CD14-positive monocyte (primary cell): ENCODE measurements around the gene SPCS1. TPM values are rescaled to one million over a fixed set of nuclear protein-coding genes. Genes with fewer than 3 reads are reported as not detected.
"Not testable (repeated sequence)": the region's sequence is repeated elsewhere in the genome, so short reads cannot be mapped to it uniquely, and the experiment has no call there.

Source experiments
- DNase-seq, 3 donors: peaks; one replicate each; pipeline ENCODE4 v3.0.0-alpha.2; 2011 to 2022
- H2AFZ ChIP-seq: 2 replicates; pipeline ENCODE4 v1.6.0; 2012; ENCODE audit warnings: mild to moderate bottlenecking, low read depth, low read length, inconsistent platforms; ENCODE audit not compliant: insufficient read depth, poor library complexity, severe bottlenecking
- H3K27ac ChIP-seq, 2 donors: 1 replicate in 1 of 2; 2 replicates in 1 of 2; pipeline ENCODE4 v1.5.1; 2012 to 2013; ENCODE audit warnings: low read length in 2 of 2, control low read depth in 1 of 2, inconsistent platforms in 1 of 2, low read depth in 1 of 2, mild to moderate bottlenecking in 1 of 2
- H3K27me3 ChIP-seq, 2 donors: one replicate each; pipeline versions ENCODE4 v1.6.0 to v1.6.1; 2011 to 2013; ENCODE audit warnings: low read length in 2 of 2; ENCODE audit not compliant: control insufficient read depth in 2 of 2, insufficient read depth in 2 of 2
- H3K36me3 ChIP-seq, 2 donors: replicated peaks in 1 of 2; 1 replicate in 1 of 2; 2 replicates in 1 of 2; pipeline versions ENCODE4 v1.5.1 to v1.6.1; 2012 to 2013; ENCODE audit warnings: low read length in 2 of 2, control low read depth in 1 of 2, inconsistent platforms in 1 of 2, mild to moderate bottlenecking in 1 of 2; ENCODE audit not compliant: insufficient read depth in 2 of 2, control insufficient read depth in 1 of 2
- H3K4me1 ChIP-seq, 2 donors: 1 replicate in 1 of 2; 2 replicates in 1 of 2; pipeline versions ENCODE4 v1.5.1 to v1.6.1; 2012 to 2013; ENCODE audit warnings: low read length in 2 of 2, control low read depth in 1 of 2, inconsistent platforms in 1 of 2, mild to moderate bottlenecking in 1 of 2, moderate library complexity in 1 of 2; ENCODE audit not compliant: insufficient read depth in 2 of 2, control insufficient read depth in 1 of 2
- H3K4me2 ChIP-seq: replicated peaks from 2 replicates; pipeline ENCODE3; 2012; ENCODE audit warnings: low read length, moderate library complexity, mild to moderate bottlenecking; ENCODE audit not compliant: poor library complexity, severe bottlenecking; ENCODE audit errors: extremely low read depth
- H3K4me3 ChIP-seq, 3 experiments: fragments of 200-600 bp in 1 of 3; sonication (generic) in 1 of 3; replicated peaks in 1 of 3; 1 replicate in 2 of 3; 2 replicates in 1 of 3; pipeline ENCODE4 v1.5.1; 2011 to 2013; ENCODE audit warnings: low read length in 3 of 3, mild to moderate bottlenecking in 3 of 3, control low read depth in 2 of 3, low read depth in 2 of 3, inconsistent platforms in 1 of 3, moderate library complexity in 1 of 3
- H3K79me2 ChIP-seq: 2 replicates; pipeline ENCODE4 v1.6.0; 2012; ENCODE audit warnings: mild to moderate bottlenecking, control low read depth, inconsistent platforms, low read length, moderate library complexity; ENCODE audit not compliant: insufficient read depth
- H3K9ac ChIP-seq: 2 replicates; pipeline ENCODE4 v1.6.0; 2017; ENCODE audit warnings: low read length, mild to moderate bottlenecking; ENCODE audit not compliant: insufficient read depth, poor library complexity, severe bottlenecking
- H3K9me3 ChIP-seq, 2 donors: replicated peaks in 1 of 2; 1 replicate in 1 of 2; 2 replicates in 1 of 2; pipeline versions ENCODE4 v1.5.1 to v1.6.1; 2012 to 2013; ENCODE audit warnings: low read length in 2 of 2, control low read depth in 1 of 2; ENCODE audit not compliant: control insufficient read depth in 1 of 2, insufficient read depth in 1 of 2
- H4K20me1 ChIP-seq: 2 replicates; pipeline ENCODE4 v1.6.0; 2012; ENCODE audit warnings: mild to moderate bottlenecking, low read length, control low read depth, moderate library complexity; ENCODE audit not compliant: insufficient read depth
- H3K27ac Mint-ChIP-seq, 7 donors: one replicate each; pipeline ENCODE4 v1.8.0; 2020; ENCODE audit warnings: mild to moderate bottlenecking in 7 of 7, mixed read lengths in 7 of 7, moderate library complexity in 6 of 7, inconsistent platforms in 2 of 7
- H3K27me3 Mint-ChIP-seq, 3 donors: one replicate each; pipeline ENCODE4 v1.8.0; 2021 to 2022; ENCODE audit warnings: low read depth in 3 of 3, mild to moderate bottlenecking in 3 of 3, mixed read lengths in 3 of 3, moderate library complexity in 3 of 3, inconsistent platforms in 1 of 3
- H3K36me3 Mint-ChIP-seq, 2 donors: one replicate each; pipeline ENCODE4 v1.8.0; 2020; ENCODE audit warnings: mixed read lengths in 2 of 2, inconsistent platforms in 1 of 2, mild to moderate bottlenecking in 1 of 2
- H3K4me1 Mint-ChIP-seq: one replicate; pipeline ENCODE4 v1.8.0; 2020; ENCODE audit warnings: mild to moderate bottlenecking, mixed read lengths
- H3K4me3 Mint-ChIP-seq, 2 donors: one replicate each; pipeline ENCODE4 v1.8.0; 2020; ENCODE audit warnings: mild to moderate bottlenecking in 2 of 2, mixed read lengths in 2 of 2, moderate library complexity in 1 of 2
- H3K9me3 Mint-ChIP-seq, 7 donors: one replicate each; pipeline ENCODE4 v1.8.0; 2020 to 2022; ENCODE audit warnings: mixed read lengths in 7 of 7, mild to moderate bottlenecking in 6 of 7, moderate library complexity in 6 of 7, inconsistent platforms in 2 of 7
- CTCF ChIP-seq: fragments of 200-600 bp; IDR thresholded peaks from one replicate; pipeline ENCODE4 v1.8.0; 2022; ENCODE audit warnings: antibody characterized with exemption, mild to moderate bottlenecking
- WGBS: methylation state at CpG from one replicate; pipeline ENCODE4 v1.1.5; 2013; ENCODE audit warnings: missing lambda C conversion rate; ENCODE audit not compliant: insufficient coverage; 5-methylcytosine and 5-hydroxymethylcytosine counted together
- intact Hi-C, 2 donors: fragments of 100-400 bp; cut with micrococcal nuclease; formaldehyde crosslinking; loops; one replicate each; pipeline versions ENCODE4 v1.15.0 to v1.15.1; 2023
- polyA plus RNA-seq, 3 donors: library from polyadenylated mRNA; depleted of rRNA in 1 of 3; unstranded in 2 of 3; stranded (reverse) in 1 of 3; fragments of 300-500 nt in 2 of 3; fragments of >200 nt in 1 of 3; fragmentation: Illumina TruSeq in 2 of 3; gene quantifications; 1 replicate in 2 of 3; 2 replicates in 1 of 3; pipeline ENCODE4 v1.2.3, GENCODE V29; 2012 to 2021

Gene SPCS1
- polyA plus RNA-seq, 3 donors, result 99.0 to 242 (median 228) TPM

GRCh38 chr3:52724511-52724910 is 18.6 kb downstream of the SPCS1 start:
- intact Hi-C loops, result no loop called here
- no peak overlapping the region for H3K4me2 ChIP-seq
- H3K4me3 ChIP-seq, result no peak overlapping the region
- no peak overlapping the region for H2AFZ ChIP-seq
- H3K36me3 ChIP-seq, result peaks cover 6 to 22% of the 10 kb centered on the region in 2 donors
- H3K27ac ChIP-seq, result no peak overlapping the region
- H3K27me3 ChIP-seq, result no peaks in the 10 kb centered on the region
- no peak for DNase-seq
- peaks cover 35% of the 10 kb centered on the region in 2 donors for H3K4me1 ChIP-seq
- Mint-ChIP-seq H3K27ac (no peak overlapping the region), H3K36me3 (peaks cover 19 to 45% of the 10 kb centered on the region in 2 donors), H3K27me3 (no peaks in the 10 kb centered on the region), H3K4me1 (peaks cover 42% of the 10 kb centered on the region), H3K4me3 (no peak overlapping the region), H3K9me3 (peaks cover 5 to 16% (median 14%) of the 10 kb centered on the region in 7 donors)
- WGBS, result no CpG with 5 or more reads among the region's 1 CpG
- no peak overlapping the region for H3K9ac ChIP-seq
- H3K79me2 ChIP-seq, result peaks cover 5% of the 10 kb centered on the region
- no peaks in the 10 kb centered on the region for H4K20me1 ChIP-seq
- H3K9me3 ChIP-seq, result peaks cover 15 to 16% of the 10 kb centered on the region in 2 donors
- TF ChIP-seq CTCF, result no peak

GRCh38 chr3:52728753-52729152 is 22.8 kb downstream of the SPCS1 start:
- H3K27me3 Mint-ChIP-seq, H3K27me3 ChIP-seq, H3K4me2 ChIP-seq, H4K20me1 ChIP-seq, H3K4me1 ChIP-seq, DNase-seq, H2AFZ ChIP-seq, H3K27ac ChIP-seq, H3K4me3 ChIP-seq, H3K4me3 Mint-ChIP-seq, intact Hi-C loops, H3K79me2 ChIP-seq, H3K9ac ChIP-seq, H3K27ac Mint-ChIP-seq: not testable (repeated sequence)
- Histone ChIP-seq H3K9me3 (peaks cover 26 to 43% of the 10 kb centered on the region in 2 donors), H3K36me3 (peaks cover 22 to 62% of the 10 kb centered on the region in 2 donors)
- peaks cover 52 to 74% of the 10 kb centered on the region in 2 donors for H3K36me3 Mint-ChIP-seq
- H3K4me1 Mint-ChIP-seq, result peaks cover 19% of the 10 kb centered on the region
- H3K9me3 Mint-ChIP-seq, result peaks cover 17 to 41% (median 32%) of the 10 kb centered on the region in 7 donors
- WGBS, result no CpG with 5 or more reads among the region's 3 CpGs
